ENCODE data around the gene ABCG8. TPM values are rescaled to one million over a fixed set of nuclear protein-coding genes. Genes with fewer than 3 reads are reported as not detected.

ABCG8 gene
- total and polyA plus RNA-seq, 12 donors = 0.15 to 1.4 TPM; not detected in 10

DNA sequence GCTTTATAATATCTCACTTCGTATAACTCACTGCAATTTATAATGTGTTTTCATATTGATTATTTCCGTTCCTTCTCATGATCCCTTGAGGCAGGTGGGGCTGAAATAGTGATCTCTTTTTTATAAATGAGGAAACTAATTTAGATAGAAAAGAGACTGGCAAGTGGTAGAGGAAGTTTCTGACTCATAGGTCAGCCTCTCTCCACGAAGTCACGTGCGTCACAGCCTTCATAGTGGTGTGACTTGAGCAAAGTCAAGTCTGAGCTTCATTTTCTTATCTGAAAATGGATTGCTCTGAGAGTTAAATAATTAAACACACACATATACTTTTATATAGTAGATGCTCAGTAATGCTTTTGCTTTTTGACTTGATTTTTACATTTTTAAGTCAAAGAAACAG, 20.0 kb upstream of the ABCG8 start:
- Histone ChIP-seq H3K9me3 (no peaks in the 10 kb centered on the region), H3K4me1 (peaks cover 0 to 10% (median 0%) of the 10 kb centered on the region in 9 donors), H3K27me3 (peaks cover 0 to 5% (median 2%) of the 10 kb centered on the region in 7 donors), H3K4me3 (no peak overlapping the region), H3K27ac (no peak overlapping the region), H3K36me3 (no peaks in the 10 kb centered on the region)
- TF ChIP-seq, protein P1, sequence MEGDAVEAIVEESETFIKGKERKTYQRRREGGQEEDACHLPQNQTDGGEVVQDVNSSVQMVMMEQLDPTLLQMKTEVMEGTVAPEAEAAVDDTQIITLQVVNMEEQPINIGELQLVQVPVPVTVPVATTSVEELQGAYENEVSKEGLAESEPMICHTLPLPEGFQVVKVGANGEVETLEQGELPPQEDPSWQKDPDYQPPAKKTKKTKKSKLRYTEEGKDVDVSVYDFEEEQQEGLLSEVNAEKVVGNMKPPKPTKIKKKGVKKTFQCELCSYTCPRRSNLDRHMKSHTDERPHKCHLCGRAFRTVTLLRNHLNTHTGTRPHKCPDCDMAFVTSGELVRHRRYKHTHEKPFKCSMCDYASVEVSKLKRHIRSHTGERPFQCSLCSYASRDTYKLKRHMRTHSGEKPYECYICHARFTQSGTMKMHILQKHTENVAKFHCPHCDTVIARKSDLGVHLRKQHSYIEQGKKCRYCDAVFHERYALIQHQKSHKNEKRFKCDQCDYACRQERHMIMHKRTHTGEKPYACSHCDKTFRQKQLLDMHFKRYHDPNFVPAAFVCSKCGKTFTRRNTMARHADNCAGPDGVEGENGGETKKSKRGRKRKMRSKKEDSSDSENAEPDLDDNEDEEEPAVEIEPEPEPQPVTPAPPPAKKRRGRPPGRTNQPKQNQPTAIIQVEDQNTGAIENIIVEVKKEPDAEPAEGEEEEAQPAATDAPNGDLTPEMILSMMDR (IDR thresholded peaks at IDR 0.05) = no peak
- intact Hi-C loops (cut with DNase I) = no loop called here
- peak in 1 of 8 donors; percentile 64 for ATAC-seq
- WGBS, 2 donors = 36 to 54% methylated on average over 5 of the region's 5 CpGs
- no peak for DNase-seq

DNA sequence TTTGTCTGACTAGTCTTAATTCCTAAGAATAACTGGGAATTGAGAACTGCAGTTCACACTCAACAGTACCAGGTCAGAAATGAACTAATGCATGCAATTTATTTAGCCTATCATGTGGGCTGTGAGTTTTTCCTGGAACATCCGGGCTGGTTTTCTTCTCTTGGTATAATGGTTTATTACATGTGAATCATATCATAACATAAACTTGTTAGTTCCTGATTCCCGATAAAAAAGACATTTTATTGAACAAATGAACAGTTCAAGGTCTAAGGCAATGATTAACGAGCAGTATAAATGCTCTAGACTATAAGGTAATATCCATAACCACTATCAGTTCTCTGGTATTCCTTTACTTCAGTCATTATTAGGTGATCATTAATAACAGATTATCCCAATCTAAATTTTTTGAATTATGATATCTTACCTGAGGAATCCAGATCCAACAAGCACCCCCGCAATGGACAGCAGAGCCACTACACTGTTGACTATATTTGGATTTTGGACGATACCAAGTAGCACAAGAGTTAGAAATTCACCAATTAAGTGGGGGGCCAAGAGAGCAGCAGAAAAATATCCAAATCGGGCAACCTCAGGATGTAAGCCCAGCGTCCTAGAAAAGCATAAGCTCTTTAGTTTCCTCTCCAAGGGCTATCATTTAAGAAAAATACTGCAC, 19.1 kb upstream of the ABCG8 start:
- WGBS, 2 donors = 79 to 88% methylated on average over 7 of the region's 7 CpGs
- Histone ChIP-seq H3K4me1 (peaks cover 0 to 10% (median 0%) of the 10 kb centered on the region in 9 donors), H3K9me3 (no peaks in the 10 kb centered on the region), H3K36me3 (no peaks in the 10 kb centered on the region), H3K4me3 (no peak overlapping the region), H3K27me3 (peaks cover 0 to 10% (median 4%) of the 10 kb centered on the region in 7 donors), H3K27ac (no peak overlapping the region)
- intact Hi-C loops (cut with DNase I) = no loop called here
- DNase-seq = no peak
- TF ChIP-seq, protein P1 (IDR thresholded peaks at IDR 0.05) = no peak
- ATAC-seq = no peak

DNA sequence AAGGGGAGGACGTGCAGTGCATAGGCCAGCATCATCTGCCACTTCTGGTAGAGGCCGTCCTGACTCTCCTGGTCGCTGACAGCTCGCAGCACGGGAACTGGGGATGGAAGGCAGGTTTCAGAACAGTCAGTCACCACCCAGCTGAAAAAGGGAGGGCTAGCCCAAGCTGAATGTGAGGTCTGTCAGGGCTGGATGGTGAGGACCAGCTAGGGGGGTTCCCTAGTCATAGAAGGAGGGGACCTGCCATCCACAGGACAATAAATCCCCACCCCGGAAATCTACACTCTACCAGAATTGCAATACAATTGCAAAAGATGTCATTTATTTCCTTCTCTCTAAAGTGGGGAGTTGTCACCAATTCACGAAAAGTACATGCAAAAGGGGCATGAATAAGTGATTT, 15.9 kb upstream of the ABCG8 start:
- TF ChIP-seq, protein P1 (IDR thresholded peaks at IDR 0.05) = no peak
- no peak overlapping the region for H3K27ac ChIP-seq
- no peak for ATAC-seq
- DNase-seq = no peak
- H3K9me3 ChIP-seq = no peaks in the 10 kb centered on the region
- WGBS, 2 donors = 66 to 70% methylated on average over 7 of the region's 7 CpGs
- peaks cover 0 to 14% (median 4%) of the 10 kb centered on the region in 7 donors for H3K27me3 ChIP-seq
- peaks cover 0 to 10% (median 0%) of the 10 kb centered on the region in 9 donors for H3K4me1 ChIP-seq
- H3K4me3 ChIP-seq = no peak overlapping the region
- H3K36me3 ChIP-seq = no peaks in the 10 kb centered on the region
- intact Hi-C loops (cut with DNase I) = no loop called here

DNA sequence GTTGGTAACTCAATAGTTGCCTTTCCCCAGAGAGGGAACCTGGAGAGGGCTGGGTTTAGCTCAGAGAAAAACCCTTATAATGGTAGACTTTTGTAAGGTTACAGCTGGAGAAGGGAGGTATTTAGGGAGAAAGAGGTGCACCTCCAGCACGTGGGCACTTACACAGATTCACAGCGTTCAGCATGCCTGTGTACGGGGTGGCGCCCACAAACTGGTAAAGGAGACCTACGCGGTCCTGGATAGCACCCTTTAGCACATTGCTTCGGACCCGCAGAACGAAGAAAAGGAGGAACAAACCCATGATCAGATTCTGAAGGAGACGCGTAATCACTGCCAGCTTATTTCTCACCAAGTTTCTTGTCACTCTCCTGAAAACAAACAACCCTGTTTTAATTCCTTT, 15.0 kb upstream of the ABCG8 start:
- TF ChIP-seq, protein P1 (IDR thresholded peaks at IDR 0.05) = no peak
- Histone ChIP-seq H3K36me3 (no peaks in the 10 kb centered on the region), H3K4me1 (peaks cover 0 to 4% (median 0%) of the 10 kb centered on the region in 9 donors), H3K4me3 (no peak overlapping the region), H3K9me3 (no peaks in the 10 kb centered on the region), H3K27me3 (peaks cover 0 to 14% (median 6%) of the 10 kb centered on the region in 7 donors), H3K27ac (no peak overlapping the region)
- 87 to 91% methylated on average over 11 of the region's 11 CpGs for WGBS, 2 donors
- no peak for ATAC-seq
- intact Hi-C loops (cut with DNase I) = no loop called here
- DNase-seq = no peak
